IPS-18a (cell line): Measurements from ENCODE around the gene NUDT1.

Source experiments
- H3K27ac ChIP-seq: one replicate; pipeline ENCODE4 v1.5.1; 2013; ENCODE audit warnings: low read length
- H3K27me3 ChIP-seq: one replicate; pipeline ENCODE4 v1.6.1; 2013; ENCODE audit warnings: mild to moderate bottlenecking, low read length; ENCODE audit not compliant: control insufficient read depth, insufficient read depth
- H3K36me3 ChIP-seq: one replicate; pipeline ENCODE4 v1.6.1; 2013; ENCODE audit warnings: low read depth, low read length; ENCODE audit not compliant: control insufficient read depth
- H3K4me1 ChIP-seq: one replicate; pipeline ENCODE4 v1.6.1; 2013; ENCODE audit warnings: low read depth, low read length; ENCODE audit not compliant: control insufficient read depth
- H3K4me3 ChIP-seq: one replicate; pipeline ENCODE4 v1.5.1; 2013; ENCODE audit warnings: low read length
- H3K9ac ChIP-seq: one replicate; pipeline ENCODE4 v1.6.1; 2013; ENCODE audit warnings: mild to moderate bottlenecking, low read length, moderate library complexity
- H3K9me3 ChIP-seq: one replicate; pipeline ENCODE4 v1.6.1; 2013; ENCODE audit warnings: low read depth, low read length; ENCODE audit not compliant: control insufficient read depth

The NUDT1 gene

DNA sequence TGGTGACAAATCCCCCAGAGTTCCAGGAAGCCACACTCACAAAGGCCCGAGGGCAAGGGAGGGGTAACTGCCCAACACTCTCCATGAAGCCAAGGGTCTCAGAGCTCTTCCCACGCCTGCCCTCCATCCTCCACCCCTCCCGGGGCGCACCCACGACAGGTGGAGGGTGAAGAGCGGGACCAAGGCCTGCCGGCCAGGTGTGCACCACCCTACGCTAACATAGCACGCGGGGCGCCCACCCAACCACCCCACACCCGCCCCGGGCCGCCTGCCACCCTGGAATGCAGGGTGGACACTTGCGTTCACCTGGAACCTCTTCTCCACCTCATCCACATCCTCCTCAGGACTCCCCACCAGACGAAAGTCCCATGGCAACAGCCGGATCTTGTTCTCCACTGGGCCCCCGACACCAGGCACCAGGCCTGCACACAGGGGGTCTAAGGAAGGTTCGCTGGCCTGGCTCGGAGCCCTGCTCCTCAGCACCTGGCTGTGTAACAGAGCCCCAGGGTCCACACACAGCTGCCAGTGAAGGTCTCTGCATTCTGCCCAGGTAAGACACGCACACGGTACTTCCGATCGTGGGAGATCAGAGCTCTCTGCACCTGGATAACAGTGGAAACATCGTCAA is 42.0 kb upstream of the NUDT1 start:
- peaks cover 3% of the 10 kb centered on the region for H3K9me3 ChIP-seq
- H3K36me3 ChIP-seq = peaks cover 16% of the 10 kb centered on the region

DNA sequence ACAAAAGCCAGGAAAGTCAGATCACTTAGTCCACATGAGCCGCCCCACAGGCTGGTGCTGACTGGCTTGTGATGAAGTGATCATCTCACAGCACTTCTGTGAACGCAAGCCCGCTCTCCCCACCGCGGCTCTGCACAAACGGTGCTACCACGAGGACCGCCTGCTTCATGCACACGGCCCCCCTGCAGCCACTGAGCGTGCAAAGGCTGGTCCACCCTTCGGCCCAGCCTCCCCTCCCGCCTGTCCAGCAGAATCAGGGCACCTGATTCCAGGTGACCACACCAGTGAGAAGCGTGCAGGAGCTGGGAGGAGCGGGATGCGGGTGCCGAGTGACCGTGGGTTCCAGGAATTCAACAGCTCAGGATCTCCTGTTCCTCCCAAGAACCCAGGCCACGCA is 41.4 kb upstream of the NUDT1 start:
- Histone ChIP-seq H3K27ac (no peak overlapping the region), H3K9ac (no peak overlapping the region), H3K4me1 (no peaks in the 10 kb centered on the region), H3K9me3 (no peaks in the 10 kb centered on the region), H3K27me3 (no peaks in the 10 kb centered on the region), H3K4me3 (no peak overlapping the region), H3K36me3 (peaks cover 16% of the 10 kb centered on the region)

More for the DNA sequence above, 42.0 kb upstream of the NUDT1 start:
- no peak overlapping the region for H3K4me3 ChIP-seq
- H3K27ac ChIP-seq = no peak overlapping the region
- no peaks in the 10 kb centered on the region for H3K27me3 ChIP-seq
- H3K9ac ChIP-seq = no peak overlapping the region
- no peaks in the 10 kb centered on the region for H3K4me1 ChIP-seq

GRCh38 chr7:2201128-2201527 is 40.9 kb upstream of the NUDT1 start:
- Histone ChIP-seq H3K9me3 (no peaks in the 10 kb centered on the region), H3K27ac (no peak overlapping the region), H3K27me3 (no peaks in the 10 kb centered on the region), H3K9ac (no peak overlapping the region), H3K36me3 (peaks cover 16% of the 10 kb centered on the region), H3K4me3 (no peak overlapping the region), H3K4me1 (no peaks in the 10 kb centered on the region)

- Histone ChIP-seq H3K4me1 (no peaks in the 10 kb centered on the region), H3K9ac (no peak overlapping the region), H3K4me3 (no peak overlapping the region), H3K36me3 (peaks cover 19% of the 10 kb centered on the region), H3K27me3 (no peaks in the 10 kb centered on the region), H3K9me3 (no peaks in the 10 kb centered on the region), H3K27ac (no peak overlapping the region)
Observed at GRCh38 chr7:2201686-2202360, 40.2 kb upstream of the NUDT1 start.

DNA sequence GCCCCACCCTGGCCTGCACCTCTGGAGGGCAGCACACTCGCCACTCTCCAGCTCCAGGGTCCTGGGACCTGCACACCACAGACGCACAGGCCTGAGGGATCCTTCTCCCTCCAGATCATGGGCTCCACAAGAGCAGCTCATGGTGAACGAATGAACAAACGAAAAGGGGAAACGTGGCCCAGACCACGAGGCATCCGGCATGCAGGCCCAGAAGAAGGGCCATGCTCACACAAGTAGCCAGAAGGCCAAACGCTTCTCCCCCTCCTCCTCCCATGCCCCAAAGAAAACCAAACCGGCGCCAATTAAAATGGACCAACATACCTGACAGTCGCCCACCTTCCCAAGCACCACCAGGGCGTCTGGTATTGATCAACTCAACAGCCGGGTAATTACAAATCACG is 39.7 kb upstream of the NUDT1 start:
- Histone ChIP-seq H3K4me3 (no peak overlapping the region), H3K9ac (no peak overlapping the region), H3K4me1 (no peaks in the 10 kb centered on the region), H3K36me3 (peaks cover 24% of the 10 kb centered on the region), H3K27ac (no peak overlapping the region), H3K9me3 (no peaks in the 10 kb centered on the region), H3K27me3 (no peaks in the 10 kb centered on the region)

GRCh38 chr7:2202901-2203765 is 38.9 kb upstream of the NUDT1 start:
- Histone ChIP-seq H3K27me3 (no peaks in the 10 kb centered on the region), H3K4me3 (no peak overlapping the region), H3K9ac (no peak overlapping the region), H3K27ac (no peak overlapping the region), H3K36me3 (peaks cover 31% of the 10 kb centered on the region), H3K9me3 (no peaks in the 10 kb centered on the region), H3K4me1 (no peaks in the 10 kb centered on the region)

GRCh38 chr7:2203766-2204300 is 38.2 kb upstream of the NUDT1 start:
- Histone ChIP-seq H3K27ac (no peak overlapping the region), H3K4me1 (no peaks in the 10 kb centered on the region), H3K36me3 (peaks cover 33% of the 10 kb centered on the region), H3K9me3 (no peaks in the 10 kb centered on the region), H3K4me3 (no peak overlapping the region), H3K27me3 (no peaks in the 10 kb centered on the region), H3K9ac (no peak overlapping the region)

GRCh38 chr7:2204446-2204845 is 37.6 kb upstream of the NUDT1 start:
- H3K9ac ChIP-seq = no peak overlapping the region
- H3K9me3 ChIP-seq = no peaks in the 10 kb centered on the region
- peaks cover 28% of the 10 kb centered on the region for H3K36me3 ChIP-seq
- H3K27ac ChIP-seq = no peak overlapping the region
- H3K4me3 ChIP-seq = no peak overlapping the region
- no peaks in the 10 kb centered on the region for H3K27me3 ChIP-seq
- H3K4me1 ChIP-seq = no peaks in the 10 kb centered on the region

GRCh38 chr7:2205036-2205780 is 36.8 kb upstream of the NUDT1 start:
- no peak overlapping the region for H3K4me3 ChIP-seq
- H3K4me1 ChIP-seq = no peaks in the 10 kb centered on the region
- no peak overlapping the region for H3K9ac ChIP-seq
- H3K36me3 ChIP-seq = peaks cover 28% of the 10 kb centered on the region
- no peaks in the 10 kb centered on the region for H3K27me3 ChIP-seq
- no peak overlapping the region for H3K27ac ChIP-seq
- no peaks in the 10 kb centered on the region for H3K9me3 ChIP-seq

GRCh38 chr7:2208712-2209111 is 33.3 kb upstream of the NUDT1 start:
- no peaks in the 10 kb centered on the region for H3K27me3 ChIP-seq
- H3K36me3 ChIP-seq = peaks cover 52% of the 10 kb centered on the region
- no peak overlapping the region for H3K4me3 ChIP-seq
- no peak overlapping the region for H3K9ac ChIP-seq
- no peak overlapping the region for H3K27ac ChIP-seq
- H3K9me3 ChIP-seq = no peaks in the 10 kb centered on the region
- no peaks in the 10 kb centered on the region for H3K4me1 ChIP-seq
